ENCODE measurements around the gene NFE2L1. TPM values are rescaled to one million over a fixed set of nuclear protein-coding genes. Genes with fewer than 3 reads are reported as not detected.

The NFE2L1 gene
- total and polyA plus RNA-seq, 2 of the 8 experiments (the other 6 are each of a cell fraction or from before 2014, with no cell fraction given): 140 to 143 TPM

- Histone ChIP-seq H3K4ac (replicated peaks; ENCODE audit: insufficient read length, low read depth, low read length) (no peak overlapping the region), H2BK120ac (replicated peaks; ENCODE audit: low read depth, low read length) (no peak overlapping the region), H3K36me3 (ENCODE audit: control insufficient read depth in 2 of 4, insufficient read depth in 4 of 4, low read length in 3 of 4) (no peaks in the 10 kb centered on the region), H2AFZ (ENCODE audit: low read length) (no peak overlapping the region), H4K91ac (replicated peaks; ENCODE audit: insufficient read length, low read length) (no peak overlapping the region), H3K4me2 (ENCODE audit: insufficient read depth in 1 of 2, low read depth in 2 of 2, low read length in 2 of 2) (peak overlapping the region; percentile 42 to 100; a peak in 3 of 4 replicates), H3K23me2 (ENCODE audit: low read depth, low read length) (peaks cover 18% of the 10 kb centered on the region), H2BK15ac (ENCODE audit: low read length) (no peak overlapping the region), H2BK20ac (ENCODE audit: low read length) (no peak overlapping the region), H3K14ac (ENCODE audit: insufficient read length) (no peak overlapping the region), H3K27ac (ENCODE audit: low read depth, low read length) (no peak overlapping the region), H3K27me3 (replicated peaks in 1 of 4; ENCODE audit: control insufficient read depth in 3 of 4, extremely low read depth in 1 of 4, insufficient read depth in 3 of 4, low read length in 3 of 4) (peaks cover 2 to 23% (median 17%) of the 10 kb centered on the region in 4 experiments), H3K56ac (replicated peaks; ENCODE audit: insufficient read length, low read depth, low read length) (no peak overlapping the region), H4K20me1 (replicated peaks in 1 of 2; ENCODE audit: control insufficient read depth in 1 of 2, insufficient read depth in 2 of 2, low read length in 2 of 2) (no peaks in the 10 kb centered on the region), H4K8ac (ENCODE audit: extremely low read depth, insufficient read depth, low read length) (no peak overlapping the region), H3K18ac (ENCODE audit: extremely low read depth, low read length) (no peak overlapping the region), H3K9ac (replicated peaks in 1 of 4; ENCODE audit: extremely low read depth in 1 of 4, low read depth in 3 of 4, low read length in 3 of 4) (no peak overlapping the region), H3K9me3 (ENCODE audit: insufficient read depth in 2 of 2, low read depth in 1 of 2, low read length in 1 of 2) (no peaks in the 10 kb centered on the region), H3K4me3 (ENCODE audit: extremely low read depth in 1 of 4, insufficient read depth in 2 of 4, low read depth in 3 of 4, low read length in 4 of 4) (peak overlapping the region in 1 of 4 experiments; percentile 55; a peak in 2 of 8 replicates), H4K5ac (ENCODE audit: insufficient read length, low read depth, low read length) (no peak overlapping the region), H2BK5ac (ENCODE audit: low read depth, low read length) (no peak overlapping the region), H3K4me1 (replicated peaks in 1 of 4; ENCODE audit: control insufficient read depth in 3 of 4, insufficient read depth in 4 of 4, low read length in 3 of 4) (peaks cover 0 to 21% (median 11%) of the 10 kb centered on the region in 4 experiments; a peak in 5 of 7 replicates), H2AK5ac (ENCODE audit: low read depth, low read length) (no peak overlapping the region), H3K79me2 (ENCODE audit: control insufficient read depth in 1 of 2, insufficient read depth in 2 of 2, low read length in 2 of 2) (no peaks in the 10 kb centered on the region), H2BK12ac (ENCODE audit: low read depth, low read length) (0 out of 2 replicates have a peak overlapping the region, but pooled peaks have one; percentile 11), H3K79me1 (ENCODE audit: low read depth, low read length) (no peaks in the 10 kb centered on the region), H3K23ac (ENCODE audit: insufficient read length) (no peak overlapping the region)
- peak in 1 of 2 experiments; percentile 48 for DNase-seq (ENCODE audit: low read depth in 1 of 2, low spot score in 2 of 2)
- FAIRE-seq: no peak
- 57% methylated on average over 8 of the region's 8 CpGs; no CpG with 5 or more reads in 1 of the 2 experiments for WGBS, 2 experiments (ENCODE audit: extremely low coverage in 1 of 2, insufficient coverage in 1 of 2, insufficient read length in 1 of 2, insufficient replicate concordance in 2 of 2, low coverage in 1 of 2, low lambda C conversion rate in 2 of 2, missing lambda C conversion rate in 1 of 2)
- POLR2A ChIA-PET (ENCODE audit: partially characterized antibody): interaction anchor here (0.6 to 28.1 kb wide), 4 partner anchors 10 to 105 kb away, joined by 3 to 1227 read pairs (median 6); partner anchors contain the start of gene NFE2L1
- CTCF ChIA-PET (ENCODE audit: partially characterized antibody): interaction anchor here (0.7 to 8.9 kb wide), 46 partner anchors 10 to 596 kb away, joined by 3 to 181 read pairs (median 4); partner anchors contain the start of genes NFE2L1 and SNX11
- TF ChIP-seq CREB1 (IDR thresholded peaks at IDR 0.05): no peak
- no peak for TF ChIP-seq CEBPB (IDR thresholded peaks at IDR 0.05; ENCODE audit: low read depth, low read length)
- no peak for TF ChIP-seq CTBP2 (IDR thresholded peaks at IDR 0.05; ENCODE audit: borderline replicate concordance, insufficient read depth, insufficient read length, low read length)
These were observed 22.2 kb upstream of the NFE2L1 start for GRCh38 chr17:48025904-48026501.

Data from H1 (cell line).